Thoracic aorta (tissue), 2 donors: ENCODE measurements around the gene RCAN3. TPM values are rescaled to one million over a fixed set of nuclear protein-coding genes. Genes with fewer than 3 reads are reported as not detected.

Experiments used
- ATAC-seq: fragments of 150-250 bp; one replicate; pipeline ENCODE4 v1.8.0; 2017; ENCODE audit warnings: low read depth; ENCODE audit not compliant: insufficient number of reproducible peaks, low FRiP score
- DNase-seq: peaks from one replicate; pipeline ENCODE4 v3.0.0-alpha.2; 2020; ENCODE audit warnings: low spot score
- H3K27ac ChIP-seq, 2 donors: fragments of 200-600 bp; sonication (generic); 1 replicate in 1 of 2; 2 replicates in 1 of 2; pipeline ENCODE4 v1.5.1; 2016; ENCODE audit warnings: mild to moderate bottlenecking in 2 of 2, moderate library complexity in 2 of 2
- H3K27me3 ChIP-seq: fragments of 200-600 bp; sonication (generic); replicated peaks from 2 replicates; pipeline ENCODE4 v1.6.0; 2016; ENCODE audit warnings: mild to moderate bottlenecking; ENCODE audit not compliant: insufficient read depth
- H3K36me3 ChIP-seq: fragments of 200-600 bp; sonication (generic); one replicate; pipeline ENCODE4 v1.5.1; 2016
- H3K4me1 ChIP-seq, 2 donors: fragments of 200-600 bp; sonication (generic); 1 replicate in 1 of 2; 2 replicates in 1 of 2; pipeline versions ENCODE4 v1.5.1 to v1.6.0; 2016; ENCODE audit warnings: low read depth in 2 of 2, mild to moderate bottlenecking in 1 of 2; ENCODE audit not compliant: control insufficient read depth in 1 of 2
- H3K4me3 ChIP-seq: fragments of 200-600 bp; sonication (generic); 2 replicates; pipeline ENCODE4 v1.5.1; 2016; ENCODE audit warnings: mild to moderate bottlenecking
- H3K9me3 ChIP-seq: fragments of 200-600 bp; sonication (generic); 2 replicates; pipeline ENCODE4 v1.5.1; 2016
- CTCF ChIP-seq: fragments of 200-600 bp; sonication (generic); IDR thresholded peaks from one replicate; pipeline ENCODE4 v1.5.1; 2019; ENCODE audit warnings: antibody characterized with exemption
- total RNA-seq, 2 donors: library from RNA; depleted of rRNA; stranded (reverse); fragments of >200 nt; gene quantifications; one replicate each; pipeline versions ENCODE4 v1.1.0 to v1.2.3, GENCODE V29; 2016

Gene RCAN3
- total RNA-seq, 2 donors from 2014 or later, result 2.6 to 7.3 TPM

- DNase-seq, result no peak
- H3K4me3 ChIP-seq, result no peak overlapping the region
- H3K4me1 ChIP-seq, result no peaks in the 10 kb centered on the region
- ATAC-seq, result no peak
- H3K36me3 ChIP-seq, result no peaks in the 10 kb centered on the region
- H3K27me3 ChIP-seq, result no peaks in the 10 kb centered on the region
- TF ChIP-seq CTCF, result no peak
- no peak overlapping the region for H3K27ac ChIP-seq
- H3K9me3 ChIP-seq, result no peaks in the 10 kb centered on the region
Measured at GRCh38 chr1:24476571-24476970, 26.1 kb upstream of the RCAN3 start.

GRCh38 chr1:24477309-24477708, 25.3 kb upstream of the RCAN3 start:
- H3K27ac ChIP-seq, result no peak overlapping the region
- no peak for DNase-seq

GRCh38 chr1:24481101-24481500, 21.5 kb upstream of the RCAN3 start:
- Histone ChIP-seq H3K4me1 (no peaks in the 10 kb centered on the region), H3K27me3 (no peaks in the 10 kb centered on the region), H3K9me3 (no peaks in the 10 kb centered on the region), H3K4me3 (no peak overlapping the region), H3K27ac (no peak overlapping the region), H3K36me3 (no peaks in the 10 kb centered on the region)
- TF ChIP-seq CTCF, result no peak
- ATAC-seq (no peak), DNase-seq (no peak)

More at GRCh38 chr1:24477309-24477708, 25.3 kb upstream of the RCAN3 start:
- Histone ChIP-seq H3K27me3 (no peaks in the 10 kb centered on the region), H3K36me3 (no peaks in the 10 kb centered on the region), H3K4me1 (no peaks in the 10 kb centered on the region), H3K4me3 (no peak overlapping the region), H3K9me3 (no peaks in the 10 kb centered on the region)
- ATAC-seq, result no peak
- no peak for TF ChIP-seq CTCF

- Histone ChIP-seq H3K4me3 (no peak overlapping the region), H3K9me3 (no peaks in the 10 kb centered on the region), H3K36me3 (no peaks in the 10 kb centered on the region), H3K4me1 (no peaks in the 10 kb centered on the region), H3K27me3 (no peaks in the 10 kb centered on the region), H3K27ac (no peak overlapping the region)
- DNase-seq (no peak), ATAC-seq (no peak)
- no peak for TF ChIP-seq CTCF
Measured at GRCh38 chr1:24481843-24482610, 20.6 kb upstream of the RCAN3 start.

- Histone ChIP-seq H3K36me3 (no peaks in the 10 kb centered on the region), H3K4me1 (no peaks in the 10 kb centered on the region), H3K4me3 (no peak overlapping the region), H3K27me3 (no peaks in the 10 kb centered on the region), H3K27ac (no peak overlapping the region), H3K9me3 (no peaks in the 10 kb centered on the region)
- ATAC-seq (no peak), DNase-seq (no peak)
- no peak for TF ChIP-seq CTCF
Measured at GRCh38 chr1:24483441-24483840, 19.2 kb upstream of the RCAN3 start.
